A673 (cell line): ENCODE measurements around the gene STX1A. TPM values are rescaled to one million over a fixed set of nuclear protein-coding genes. Genes with fewer than 3 reads are reported as not detected.

Experiments used
- BruUV-seq: library from RNA; stranded (reverse); fragments of 400-500 nt; replicated peaks from 2 replicates; lab custom pipeline; 2021; lab: Mats Ljungman, UMichigan
- CTCF ChIA-PET: fragments of 300-600 bp; sonication (Branson Sonifier 250); formaldehyde crosslinking; loops from one replicate; lab custom pipeline; 2022; ENCODE audit warnings: antibody characterized with exemption; lab: Charles Lee
- POLR2A ChIA-PET: fragments of 300-600 bp; sonication (Branson Sonifier 250); formaldehyde crosslinking; loops from one replicate; lab custom pipeline; 2022; ENCODE audit warnings: antibody characterized with exemption; ENCODE audit not compliant: low non-redundant PET; lab: Charles Lee
- DNase-seq: peaks from one replicate; pipeline ENCODE4 v3.0.0-alpha.2; 2015; ENCODE audit warnings: low spot score
- H3K27ac ChIP-seq: fragments of 200-600 bp; sonication (generic); 2 replicates; pipeline ENCODE4 v1.5.1; 2016; ENCODE audit warnings: mixed run types, low read depth, mild to moderate bottlenecking, mixed read lengths, antibody characterized with exemption, low read length; ENCODE audit not compliant: poor library complexity, severe bottlenecking
- H3K27me3 ChIP-seq: fragments of 200-600 bp; sonication (generic); replicated peaks from 2 replicates; pipeline ENCODE4 v1.6.1; 2017; ENCODE audit warnings: mixed run types, low read depth, mild to moderate bottlenecking, mixed read lengths, antibody characterized with exemption, low read length; ENCODE audit not compliant: insufficient read depth, poor library complexity
- H3K36me3 ChIP-seq: fragments of 200-600 bp; sonication (generic); 2 replicates; pipeline ENCODE4 v1.6.1; 2016; ENCODE audit warnings: mixed run types, mild to moderate bottlenecking, mixed read lengths, antibody characterized with exemption, low read length; ENCODE audit not compliant: insufficient read depth, poor library complexity, severe bottlenecking
- H3K4me1 ChIP-seq: fragments of 200-600 bp; sonication (generic); 2 replicates; pipeline ENCODE4 v1.6.1; 2017; ENCODE audit warnings: mixed run types, mild to moderate bottlenecking, mixed read lengths, antibody characterized with exemption, low read length; ENCODE audit not compliant: insufficient read depth, poor library complexity, severe bottlenecking
- H3K4me3 ChIP-seq: fragments of 200-600 bp; sonication (generic); 2 replicates; pipeline ENCODE4 v1.5.1; 2016; ENCODE audit warnings: low read depth, mixed run types, mild to moderate bottlenecking, mixed read lengths, low read length; ENCODE audit not compliant: poor library complexity, severe bottlenecking
- H3K9me3 ChIP-seq: fragments of 200-600 bp; sonication (generic); 2 replicates; pipeline ENCODE4 v1.6.1; 2016; ENCODE audit warnings: mixed run types, low read depth, mild to moderate bottlenecking, mixed read lengths, antibody characterized with exemption, low read length; ENCODE audit not compliant: poor library complexity, severe bottlenecking
- CTCF ChIP-seq: fragments of 300-800, 200-600 bp; sonication (generic); conservative IDR thresholded peaks from 2 replicates; pipeline ENCODE4 v1.5.1; 2017; ENCODE audit warnings: low read depth, mild to moderate bottlenecking, antibody characterized with exemption, low read length, moderate library complexity, mixed read lengths
- EZH2 ChIP-seq: fragments of 200-600 bp; sonication (generic); IDR thresholded peaks from 2 replicates; pipeline ENCODE4 v1.6.1; 2017; ENCODE audit warnings: borderline replicate concordance, low read depth, mild to moderate bottlenecking, mixed read lengths, antibody characterized with exemption, low read length; ENCODE audit not compliant: poor library complexity, severe bottlenecking
- intact Hi-C: fragments of 100-400 bp; cut with micrococcal nuclease; formaldehyde crosslinking; loops from one replicate; pipeline ENCODE4 v1.10.0; 2022; ENCODE audit not compliant: unreplicated experiment
- total RNA-seq: library from RNA; stranded (reverse); gene quantifications from 2 replicates; pipeline ENCODE4 v1.2.3, GENCODE V29; 2021

STX1A gene
- total RNA-seq, 1 experiment from 2014 or later = 47.1 TPM

- H3K36me3 ChIP-seq = peaks cover 22% of the 10 kb centered on the region
- DNase-seq = no peak
- no peak for TF ChIP-seq EZH2
- TF ChIP-seq CTCF = no peak
- CTCF ChIA-PET = no interaction called here
- no peak overlapping the region for H3K27ac ChIP-seq
- H3K4me1 ChIP-seq = peaks cover 13% of the 10 kb centered on the region
- BruUV-seq = no TSS peak
- H3K27me3 ChIP-seq = no peaks in the 10 kb centered on the region
- H3K9me3 ChIP-seq = no peaks in the 10 kb centered on the region
- no peak overlapping the region for H3K4me3 ChIP-seq
- intact Hi-C loops = no loop called here
- POLR2A ChIA-PET = no interaction called here
Measured at GRCh38 chr7:73685311-73685710, 34.2 kb downstream of the STX1A start.

GRCh38 chr7:73683788-73684693 lies 35.4 kb downstream of the STX1A start:
- CTCF ChIA-PET = no interaction called here

More at GRCh38 chr7:73683788-73684693, 35.4 kb downstream of the STX1A start:
- Histone ChIP-seq H3K36me3 (peaks cover 21% of the 10 kb centered on the region), H3K9me3 (no peaks in the 10 kb centered on the region), H3K4me3 (peak overlapping the region; percentile 72), H3K27ac (peak overlapping the region; percentile 88), H3K27me3 (no peaks in the 10 kb centered on the region), H3K4me1 (peaks cover 16% of the 10 kb centered on the region)
- TF ChIP-seq EZH2 (no peak), CTCF (no peak)
- TSS peak; percentile 78 for BruUV-seq
- intact Hi-C loops = loop anchor here (1.0 kb wide), 1 partner anchor 35 kb away; the partner anchor contains the start of gene STX1A
- POLR2A ChIA-PET = no interaction called here
- no peak for DNase-seq
